ENCODE measurements around the gene SPHK2. TPM values are rescaled to one million over a fixed set of nuclear protein-coding genes. Genes with fewer than 3 reads are reported as not detected.

Gene SPHK2
- total and polyA plus RNA-seq, 2 of the 8 experiments (the other 6 are each of a cell fraction or from before 2014, with no cell fraction given), result 43.9 to 60.9 TPM

GRCh38 chr19:48571378-48572162, 47.7 kb upstream of the SPHK2 start:
- Histone ChIP-seq H4K8ac (ENCODE audit: extremely low read depth, insufficient read depth, low read length) (no peak overlapping the region), H2BK12ac (ENCODE audit: low read depth, low read length) (no peak overlapping the region), H3K23ac (ENCODE audit: insufficient read length) (no peak overlapping the region), H2BK20ac (ENCODE audit: low read length) (no peak overlapping the region), H3K36me3 (ENCODE audit: control insufficient read depth in 2 of 4, insufficient read depth in 4 of 4, low read length in 3 of 4) (no peaks in the 10 kb centered on the region), H2BK5ac (ENCODE audit: low read depth, low read length) (no peak overlapping the region), H4K20me1 (replicated peaks in 1 of 2; ENCODE audit: control insufficient read depth in 1 of 2, insufficient read depth in 2 of 2, low read length in 2 of 2) (no peaks in the 10 kb centered on the region), H3K9me3 (ENCODE audit: insufficient read depth in 2 of 2, low read depth in 1 of 2, low read length in 1 of 2) (no peaks in the 10 kb centered on the region), H3K4me2 (ENCODE audit: insufficient read depth in 1 of 2, low read depth in 2 of 2, low read length in 2 of 2) (no peak overlapping the region), H2AK5ac (ENCODE audit: low read depth, low read length) (no peak overlapping the region), H3K4me3 (ENCODE audit: extremely low read depth in 1 of 4, insufficient read depth in 2 of 4, low read depth in 3 of 4, low read length in 4 of 4) (no peak overlapping the region), H3K27ac (ENCODE audit: low read depth, low read length) (no peak overlapping the region), H2BK120ac (replicated peaks; ENCODE audit: low read depth, low read length) (no peak overlapping the region), H4K5ac (ENCODE audit: insufficient read length, low read depth, low read length) (no peak overlapping the region), H3K79me1 (ENCODE audit: low read depth, low read length) (no peaks in the 10 kb centered on the region), H3K79me2 (ENCODE audit: control insufficient read depth in 1 of 2, insufficient read depth in 2 of 2, low read length in 2 of 2) (no peaks in the 10 kb centered on the region), H2BK15ac (ENCODE audit: low read length) (peak overlapping the region; percentile 29; the same call in 1 of the 2 replicates), H2AFZ (ENCODE audit: low read length) (no peak overlapping the region), H3K18ac (ENCODE audit: extremely low read depth, low read length) (no peak overlapping the region), H3K4ac (replicated peaks; ENCODE audit: insufficient read length, low read depth, low read length) (no peak overlapping the region), H3K27me3 (replicated peaks in 1 of 4; ENCODE audit: control insufficient read depth in 3 of 4, extremely low read depth in 1 of 4, insufficient read depth in 3 of 4, low read length in 3 of 4) (no peaks in the 10 kb centered on the region; a peak in 2 of 7 replicates), H3K9ac (replicated peaks in 1 of 4; ENCODE audit: extremely low read depth in 1 of 4, low read depth in 3 of 4, low read length in 3 of 4) (no peak overlapping the region), H3K4me1 (replicated peaks in 1 of 4; ENCODE audit: control insufficient read depth in 3 of 4, insufficient read depth in 4 of 4, low read length in 3 of 4) (peaks cover 0 to 8% (median 3%) of the 10 kb centered on the region in 4 experiments; a peak in 5 of 7 replicates), H4K91ac (replicated peaks; ENCODE audit: insufficient read length, low read length) (peak overlapping the region; percentile 1), H3K56ac (replicated peaks; ENCODE audit: insufficient read length, low read depth, low read length) (no peak overlapping the region), H3K14ac (ENCODE audit: insufficient read length) (no peak overlapping the region), H3K23me2 (ENCODE audit: low read depth, low read length) (no peaks in the 10 kb centered on the region)
- DNase-seq (ENCODE audit: low read depth in 1 of 2, low spot score in 2 of 2) (no peak), FAIRE-seq (no peak)
- WGBS, 2 experiments (ENCODE audit: extremely low coverage in 1 of 2, insufficient coverage in 1 of 2, insufficient read length in 1 of 2, insufficient replicate concordance in 2 of 2, low coverage in 1 of 2, low lambda C conversion rate in 2 of 2, missing lambda C conversion rate in 1 of 2), result 74% methylated on average over 5 of the region's 5 CpGs; no CpG with 5 or more reads in 1 of the 2 experiments
- ChIA-PET POLR2A (ENCODE audit: partially characterized antibody) (interaction anchor here (0.6 to 2.3 kb wide), 5 partner anchors 12 to 81 kb away, joined by 3 to 9 read pairs (median 3); no protein-coding TSS in a partner anchor), CTCF (ENCODE audit: partially characterized antibody) (interaction anchor here (0.5 to 4.6 kb wide), 11 partner anchors 9 to 1510 kb away, joined by 3 to 29 read pairs (median 4); no protein-coding TSS in a partner anchor)
- no peak for TF ChIP-seq BCL11A (IDR thresholded peaks at IDR 0.05; ENCODE audit: low read depth in 2 of 2, low read length in 2 of 2)
- TF ChIP-seq CHD2 (IDR thresholded peaks at IDR 0.05; ENCODE audit: low read length), result no peak
- no peak for TF ChIP-seq TCF12 (IDR thresholded peaks at IDR 0.05; ENCODE audit: low read depth, low read length)
- TF ChIP-seq KDM1A (IDR thresholded peaks at IDR 0.05; ENCODE audit: borderline replicate concordance, low read length), result peak; percentile 88; the same call in 1 of the 2 replicates
- TF ChIP-seq PHF8 (conservative IDR thresholded peaks at IDR 0.05; ENCODE audit: low read depth, low read length), result no peak

Data from H1 (cell line).